Suprapubic skin (tissue), 4 donors: ENCODE data around the gene RPTOR. TPM values are rescaled to one million over a fixed set of nuclear protein-coding genes. Genes with fewer than 3 reads are reported as not detected.
A peak's percentile ranks its signal among the peaks of the same experiment; 100 is the strongest.

ENCODE experiments used
- DNase-seq, 2 donors: peaks; one replicate each; pipeline ENCODE4 v3.0.0-alpha.2; 2019; ENCODE audit warnings: low spot score in 2 of 2
- H3K27ac ChIP-seq: fragments of 200-600 bp; sonication (generic); one replicate; pipeline ENCODE4 v1.5.1; 2019
- H3K27me3 ChIP-seq: fragments of 200-600 bp; sonication (generic); one replicate; pipeline ENCODE4 v1.5.1; 2019
- H3K36me3 ChIP-seq: fragments of 200-600 bp; sonication (generic); one replicate; pipeline ENCODE4 v1.5.1; 2019
- H3K4me1 ChIP-seq: fragments of 200-600 bp; sonication (generic); one replicate; pipeline ENCODE4 v1.5.1; 2019
- H3K4me3 ChIP-seq: fragments of 200-600 bp; sonication (generic); one replicate; pipeline ENCODE4 v1.5.1; 2019; ENCODE audit warnings: mild to moderate bottlenecking
- H3K9me3 ChIP-seq: fragments of 200-600 bp; sonication (generic); one replicate; pipeline ENCODE4 v1.5.1; 2019
- EP300 ChIP-seq: sonication (generic); formaldehyde crosslinking; IDR thresholded peaks from one replicate; pipeline ENCODE4 v1.6.1; 2017; ENCODE audit warnings: antibody characterized with exemption
- POLR2A ChIP-seq, 2 donors: fragments of 450-650 bp; IDR thresholded peaks; one replicate each; pipeline ENCODE4 v1.6.1; 2017; ENCODE audit warnings: antibody characterized with exemption in 2 of 2, mild to moderate bottlenecking in 2 of 2, moderate library complexity in 2 of 2
- POLR2AphosphoS5 ChIP-seq, 3 donors: sonication (generic); formaldehyde crosslinking; IDR thresholded peaks; one replicate each; pipeline ENCODE4 v1.6.1; 2017; ENCODE audit warnings: antibody characterized with exemption in 3 of 3
- WGBS: methylation state at CpG from one replicate; pipeline ENCODE4 v1.1.5; 2018; 5-methylcytosine and 5-hydroxymethylcytosine counted together
- total RNA-seq, 4 donors: library from RNA; depleted of rRNA; stranded (reverse); fragments of >200 nt; gene quantifications; one replicate each; pipeline ENCODE4 v1.1.0, GENCODE V29; 2016
- TF ChIP-seq, protein P1 (sequence below), 2 donors: fragments of 200-600 bp in 1 of 2; fragments of 450-650 bp in 1 of 2; sonication (generic) in 1 of 2; IDR thresholded peaks; one replicate each; pipeline ENCODE4 v1.5.1; 2016 to 2019; ENCODE audit warnings: antibody characterized with exemption in 2 of 2, mild to moderate bottlenecking in 1 of 2, moderate library complexity in 1 of 2

The RPTOR gene, protein sequence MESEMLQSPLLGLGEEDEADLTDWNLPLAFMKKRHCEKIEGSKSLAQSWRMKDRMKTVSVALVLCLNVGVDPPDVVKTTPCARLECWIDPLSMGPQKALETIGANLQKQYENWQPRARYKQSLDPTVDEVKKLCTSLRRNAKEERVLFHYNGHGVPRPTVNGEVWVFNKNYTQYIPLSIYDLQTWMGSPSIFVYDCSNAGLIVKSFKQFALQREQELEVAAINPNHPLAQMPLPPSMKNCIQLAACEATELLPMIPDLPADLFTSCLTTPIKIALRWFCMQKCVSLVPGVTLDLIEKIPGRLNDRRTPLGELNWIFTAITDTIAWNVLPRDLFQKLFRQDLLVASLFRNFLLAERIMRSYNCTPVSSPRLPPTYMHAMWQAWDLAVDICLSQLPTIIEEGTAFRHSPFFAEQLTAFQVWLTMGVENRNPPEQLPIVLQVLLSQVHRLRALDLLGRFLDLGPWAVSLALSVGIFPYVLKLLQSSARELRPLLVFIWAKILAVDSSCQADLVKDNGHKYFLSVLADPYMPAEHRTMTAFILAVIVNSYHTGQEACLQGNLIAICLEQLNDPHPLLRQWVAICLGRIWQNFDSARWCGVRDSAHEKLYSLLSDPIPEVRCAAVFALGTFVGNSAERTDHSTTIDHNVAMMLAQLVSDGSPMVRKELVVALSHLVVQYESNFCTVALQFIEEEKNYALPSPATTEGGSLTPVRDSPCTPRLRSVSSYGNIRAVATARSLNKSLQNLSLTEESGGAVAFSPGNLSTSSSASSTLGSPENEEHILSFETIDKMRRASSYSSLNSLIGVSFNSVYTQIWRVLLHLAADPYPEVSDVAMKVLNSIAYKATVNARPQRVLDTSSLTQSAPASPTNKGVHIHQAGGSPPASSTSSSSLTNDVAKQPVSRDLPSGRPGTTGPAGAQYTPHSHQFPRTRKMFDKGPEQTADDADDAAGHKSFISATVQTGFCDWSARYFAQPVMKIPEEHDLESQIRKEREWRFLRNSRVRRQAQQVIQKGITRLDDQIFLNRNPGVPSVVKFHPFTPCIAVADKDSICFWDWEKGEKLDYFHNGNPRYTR (N-terminal part only)
- total RNA-seq, result 10 to 100 TPM; 45.8 to 84.6 (median 53.0) TPM

DNA sequence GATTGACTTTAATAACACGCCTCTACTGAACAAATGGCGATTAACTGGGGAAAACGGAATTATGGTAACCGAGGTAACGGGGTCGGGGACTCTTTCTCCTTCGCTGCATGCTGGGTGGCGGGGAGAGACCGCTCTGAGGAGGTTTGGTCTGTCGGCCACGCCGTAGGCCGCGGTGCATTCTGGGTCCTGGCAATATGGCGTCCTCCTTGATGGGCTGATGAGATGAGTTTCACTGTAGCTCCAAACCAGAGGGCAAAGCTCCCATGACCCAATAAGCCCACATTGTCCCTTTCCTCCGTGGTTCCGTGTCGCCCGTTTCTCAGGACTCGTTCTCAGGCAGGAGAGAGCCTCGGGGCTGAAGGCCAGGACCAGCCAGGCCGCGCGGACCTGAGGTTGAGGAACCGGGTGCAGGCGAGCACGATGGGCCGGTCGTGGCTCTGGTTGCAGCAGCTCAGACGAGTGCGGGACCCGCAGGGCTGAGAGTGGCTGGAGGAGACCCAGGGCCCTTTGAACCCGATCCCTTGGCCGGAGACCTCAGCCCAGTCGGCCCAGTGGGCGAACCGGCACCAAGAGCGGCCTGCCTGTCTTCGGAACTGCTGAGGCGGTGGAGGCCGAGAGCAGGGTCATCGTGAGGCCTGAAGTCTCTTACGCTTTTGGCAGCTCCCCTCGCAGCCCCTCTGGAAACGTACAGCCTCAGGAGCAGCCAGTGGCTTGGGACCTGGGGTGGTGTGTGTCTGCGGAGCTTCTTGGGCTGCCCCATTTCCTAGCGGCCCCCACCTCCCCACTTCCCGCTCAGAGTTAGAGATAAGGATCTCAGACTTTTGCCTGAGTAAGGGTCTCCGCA lies at the start of gene RPTOR:
Gene RPTOR (plus strand): TSS at position 184 of the 844 bp plus-strand sequence. CDS start 792 bp downstream, outside the sequence.
- Histone ChIP-seq H3K27me3 (no peaks in the 10 kb centered on the region), H3K4me3 (peak within 1 kb of the TSS; percentile 95), H3K9me3 (no peaks in the 10 kb centered on the region), H3K36me3 (no peaks in the 10 kb centered on the region), H3K4me1 (peaks cover 28% of the 10 kb centered on the region), H3K27ac (peak within 1 kb of the TSS; percentile 81)
- no peak for TF ChIP-seq POLR2A (IDR thresholded peaks at IDR 0.05)
- peak in 2 of 3 donors; percentile 54 to 97 for TF ChIP-seq POLR2AphosphoS5 (IDR thresholded peaks at IDR 0.05)
- TF ChIP-seq EP300, result no peak
- TF ChIP-seq, protein P1, sequence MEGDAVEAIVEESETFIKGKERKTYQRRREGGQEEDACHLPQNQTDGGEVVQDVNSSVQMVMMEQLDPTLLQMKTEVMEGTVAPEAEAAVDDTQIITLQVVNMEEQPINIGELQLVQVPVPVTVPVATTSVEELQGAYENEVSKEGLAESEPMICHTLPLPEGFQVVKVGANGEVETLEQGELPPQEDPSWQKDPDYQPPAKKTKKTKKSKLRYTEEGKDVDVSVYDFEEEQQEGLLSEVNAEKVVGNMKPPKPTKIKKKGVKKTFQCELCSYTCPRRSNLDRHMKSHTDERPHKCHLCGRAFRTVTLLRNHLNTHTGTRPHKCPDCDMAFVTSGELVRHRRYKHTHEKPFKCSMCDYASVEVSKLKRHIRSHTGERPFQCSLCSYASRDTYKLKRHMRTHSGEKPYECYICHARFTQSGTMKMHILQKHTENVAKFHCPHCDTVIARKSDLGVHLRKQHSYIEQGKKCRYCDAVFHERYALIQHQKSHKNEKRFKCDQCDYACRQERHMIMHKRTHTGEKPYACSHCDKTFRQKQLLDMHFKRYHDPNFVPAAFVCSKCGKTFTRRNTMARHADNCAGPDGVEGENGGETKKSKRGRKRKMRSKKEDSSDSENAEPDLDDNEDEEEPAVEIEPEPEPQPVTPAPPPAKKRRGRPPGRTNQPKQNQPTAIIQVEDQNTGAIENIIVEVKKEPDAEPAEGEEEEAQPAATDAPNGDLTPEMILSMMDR (IDR thresholded peaks at IDR 0.05), result no peak
- WGBS, result under 1% methylated on average over 26 of the region's 49 CpGs
- peak; percentile 92 to 93 for DNase-seq

DNA sequence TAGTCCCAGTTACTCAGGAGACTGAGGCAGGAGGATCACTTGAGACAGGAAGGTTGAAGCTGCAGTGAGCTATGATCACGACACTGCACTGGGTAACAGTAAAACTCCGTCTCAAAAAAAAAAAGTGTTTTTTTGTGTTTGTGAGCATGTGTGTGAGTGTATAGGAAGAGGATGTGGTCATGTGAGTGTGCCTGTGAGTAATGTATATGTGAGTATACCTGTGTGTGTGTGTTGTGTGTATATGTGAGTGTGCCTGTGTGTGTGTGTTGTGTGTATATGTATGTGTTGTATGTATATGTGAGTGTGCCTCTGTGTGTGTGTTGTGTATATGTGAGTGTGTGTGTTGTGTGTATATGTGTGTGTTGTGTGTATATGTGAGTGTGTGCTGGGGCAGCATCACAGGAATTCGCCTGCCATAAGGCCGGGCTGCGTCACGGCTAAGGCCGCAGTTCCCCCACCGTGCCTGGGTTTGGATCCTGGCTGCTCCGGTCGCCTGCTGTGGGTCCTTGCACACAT lies 46.9 kb upstream of the RPTOR start:
- Histone ChIP-seq H3K27ac (no peak overlapping the region), H3K9me3 (no peaks in the 10 kb centered on the region), H3K4me1 (peaks cover 12% of the 10 kb centered on the region), H3K27me3 (peaks cover 37% of the 10 kb centered on the region), H3K4me3 (no peak overlapping the region), H3K36me3 (no peaks in the 10 kb centered on the region)
- no peak for DNase-seq
- WGBS, result 56% methylated on average over 10 of the region's 10 CpGs
- TF ChIP-seq, protein P1 (IDR thresholded peaks at IDR 0.05), result no peak
- TF ChIP-seq POLR2A (IDR thresholded peaks at IDR 0.05) (no peak), EP300 (no peak), POLR2AphosphoS5 (IDR thresholded peaks at IDR 0.05) (no peak)

DNA sequence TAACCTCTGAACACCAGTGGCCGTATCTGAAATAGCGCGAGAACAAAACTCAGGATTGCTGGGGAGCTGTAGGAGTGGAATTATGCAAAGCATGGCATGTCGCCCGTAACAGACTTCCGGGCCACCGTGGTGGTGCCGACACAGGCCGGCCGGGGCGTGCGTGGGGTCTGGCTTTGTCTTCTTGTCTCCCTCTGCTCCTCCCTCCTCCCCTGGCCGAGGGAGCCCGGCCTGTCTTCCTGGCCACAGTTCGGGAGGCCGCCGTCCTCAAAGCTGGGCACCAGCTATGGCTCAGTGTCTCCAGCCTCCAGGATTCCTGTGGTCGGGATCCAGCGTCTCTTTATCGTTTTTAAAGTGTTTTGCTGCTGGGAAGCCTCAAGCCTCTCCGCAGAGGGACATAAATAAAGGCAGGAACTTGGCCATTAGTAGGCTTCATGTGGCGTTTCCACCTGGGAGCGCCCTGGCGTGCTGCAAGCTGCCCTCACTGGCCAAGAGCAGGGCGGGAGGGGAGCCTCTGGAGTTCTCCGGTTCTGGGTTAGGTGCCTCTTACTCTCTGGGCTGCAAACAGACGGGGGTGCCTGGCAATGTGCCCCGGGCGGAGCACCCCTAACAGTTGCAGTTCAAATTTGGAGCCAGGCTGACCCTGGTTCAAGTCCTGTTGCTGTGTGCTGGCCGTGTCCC lies 46.3 kb upstream of the RPTOR start:
- no peaks in the 10 kb centered on the region for H3K9me3 ChIP-seq
- peaks cover 31% of the 10 kb centered on the region for H3K27me3 ChIP-seq
- TF ChIP-seq POLR2A (IDR thresholded peaks at IDR 0.05) (no peak), POLR2AphosphoS5 (IDR thresholded peaks at IDR 0.05) (no peak)
- H3K4me3 ChIP-seq, result no peak overlapping the region
- peaks cover 9% of the 10 kb centered on the region for H3K4me1 ChIP-seq
- peak in 1 of 2 donors; percentile 76 for DNase-seq
- no peak overlapping the region for H3K27ac ChIP-seq
- H3K36me3 ChIP-seq, result no peaks in the 10 kb centered on the region
- WGBS, result 51% methylated on average over 14 of the region's 30 CpGs

DNA sequence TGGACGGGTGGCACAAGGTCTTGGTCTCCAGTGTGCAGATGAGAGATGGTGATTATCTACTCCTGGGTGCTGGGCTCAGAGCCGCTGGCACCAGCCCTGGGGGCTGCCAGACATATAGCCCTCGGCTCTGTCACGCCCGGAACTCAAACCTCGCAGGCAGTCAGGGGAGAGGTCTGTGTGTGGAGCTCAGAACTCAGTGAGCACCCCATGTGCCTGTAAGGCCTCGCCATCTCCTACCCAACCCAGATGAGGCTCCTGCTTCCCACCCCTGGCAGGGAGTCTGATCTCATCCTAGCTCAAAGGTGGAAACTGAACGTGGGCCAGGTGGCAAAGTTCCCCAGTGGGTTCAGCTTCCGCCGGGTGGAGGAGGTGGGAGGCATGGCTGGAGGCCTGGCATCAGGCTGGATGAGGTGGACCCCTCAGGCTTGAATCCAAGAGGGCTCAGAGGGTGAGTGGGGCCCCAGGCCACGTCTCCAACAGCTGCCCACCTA lies 45.7 kb upstream of the RPTOR start:
- H3K27ac ChIP-seq, result no peak overlapping the region
- no peak overlapping the region for H3K4me3 ChIP-seq
- H3K36me3 ChIP-seq, result no peaks in the 10 kb centered on the region
- DNase-seq, result peak in 1 of 2 donors; percentile 54
- WGBS, result 73% methylated on average over 6 of the region's 11 CpGs
- H3K9me3 ChIP-seq, result no peaks in the 10 kb centered on the region
- peaks cover 27% of the 10 kb centered on the region for H3K27me3 ChIP-seq
- no peak for TF ChIP-seq POLR2A (IDR thresholded peaks at IDR 0.05)
- TF ChIP-seq POLR2AphosphoS5 (IDR thresholded peaks at IDR 0.05), result no peak
- no peak for TF ChIP-seq EP300
- TF ChIP-seq, protein P1 (IDR thresholded peaks at IDR 0.05), result no peak
- peaks cover 6% of the 10 kb centered on the region for H3K4me1 ChIP-seq
